HEK293T (cell line): ENCODE data around the gene ASTN2.

Experiments used
- CTCF ChIA-PET: fragments of 350-600 bp; formaldehyde crosslinking; extraction: SDS; loops from one replicate; lab custom pipeline; 2021; ENCODE audit warnings: antibody characterized with exemption, inconsistent platforms; lab: Yijun Ruan, JAX
- POLR2A ChIA-PET: fragments of 350-600 bp; formaldehyde crosslinking; extraction: SDS; loops from one replicate; lab custom pipeline; 2020; ENCODE audit warnings: antibody characterized with exemption, inconsistent platforms; lab: Yijun Ruan, JAX
- DNase-seq: peaks from one replicate; pipeline ENCODE4 v3.0.0; 2012; ENCODE audit warnings: mixed read lengths; ENCODE audit errors: extremely low spot score
- ARNT ChIP-seq: fragments of 450-650 bp; IDR thresholded peaks from 2 replicates; pipeline ENCODE4 v1.6.1; 2017; ENCODE audit warnings: mild to moderate bottlenecking
- BHLHE40 ChIP-seq: fragments of 450-650 bp; IDR thresholded peaks from 2 replicates; pipeline ENCODE4 v1.6.1; 2016; ENCODE audit warnings: mild to moderate bottlenecking, moderate library complexity, borderline replicate concordance
- CTBP1 ChIP-seq: fragments of 450-650 bp; IDR thresholded peaks from 2 replicates; pipeline ENCODE4 v1.6.1; 2016; ENCODE audit warnings: borderline replicate concordance
- ELF4 ChIP-seq: fragments of 450-650 bp; IDR thresholded peaks from 2 replicates; pipeline ENCODE4 v1.6.1; 2017; ENCODE audit warnings: antibody characterized with exemption
- FOXA1 ChIP-seq: fragments of 450-650 bp; IDR thresholded peaks from 2 replicates; pipeline ENCODE4 v1.6.1; 2016; ENCODE audit warnings: mild to moderate bottlenecking
- FOXK2 ChIP-seq: fragments of 450-650 bp; IDR thresholded peaks from 2 replicates; pipeline ENCODE4 v1.6.1; 2016; ENCODE audit warnings: mild to moderate bottlenecking
- FOXM1 ChIP-seq: fragments of 450-650 bp; IDR thresholded peaks from 2 replicates; pipeline ENCODE4 v1.6.1; 2017; ENCODE audit warnings: mild to moderate bottlenecking, borderline replicate concordance
- HDGF ChIP-seq: fragments of 450-650 bp; IDR thresholded peaks from 2 replicates; pipeline ENCODE4 v1.6.1; 2017; ENCODE audit warnings: antibody characterized with exemption, borderline replicate concordance
- L3MBTL2 ChIP-seq: fragments of 450-650 bp; conservative IDR thresholded peaks from 2 replicates; pipeline ENCODE4 v1.6.1; 2016; ENCODE audit warnings: mild to moderate bottlenecking
- LEF1 ChIP-seq: fragments of 450-650 bp; IDR thresholded peaks from 2 replicates; pipeline ENCODE4 v1.6.1; 2017; ENCODE audit warnings: mild to moderate bottlenecking, borderline replicate concordance
- NFRKB ChIP-seq: fragments of 450-650 bp; IDR thresholded peaks from 2 replicates; pipeline ENCODE4 v1.6.1; 2016; ENCODE audit warnings: mild to moderate bottlenecking, moderate library complexity
- PKNOX1 ChIP-seq: fragments of 450-650 bp; IDR thresholded peaks from 2 replicates; pipeline ENCODE4 v1.6.1; 2016
- SP1 ChIP-seq: fragments of 450-650 bp; IDR thresholded peaks from 2 replicates; pipeline ENCODE4 v1.6.1; 2017
- SUZ12 ChIP-seq: fragments of 450-650 bp; IDR thresholded peaks from 2 replicates; pipeline ENCODE4 v1.6.1; 2016; ENCODE audit warnings: mild to moderate bottlenecking
- TARDBP ChIP-seq: fragments of 450-650 bp; IDR thresholded peaks from 2 replicates; pipeline ENCODE4 v1.6.1; 2016
- ZNF384 ChIP-seq: fragments of 450-650 bp; IDR thresholded peaks from 2 replicates; pipeline ENCODE4 v1.6.1; 2016

ASTN2 gene

DNA sequence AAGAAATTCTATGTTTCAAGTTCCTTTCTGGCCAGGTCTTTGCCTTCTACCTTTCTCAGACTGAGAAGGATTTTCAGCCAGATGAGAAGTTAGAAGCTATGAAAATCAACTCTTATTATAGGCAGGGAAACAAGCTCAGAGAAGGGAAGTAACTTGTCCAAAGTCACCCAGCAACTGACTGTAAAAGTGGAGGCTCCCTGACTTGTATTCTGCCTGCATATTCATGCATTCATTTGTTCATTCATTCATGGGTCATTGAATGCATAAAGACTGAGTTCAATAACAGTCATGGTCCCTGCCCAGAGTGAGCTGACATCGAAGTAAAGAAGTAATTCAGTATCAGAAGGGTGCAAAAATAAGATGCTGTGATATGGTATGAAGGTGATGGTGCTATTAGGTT, 1021.7 kb downstream of the ASTN2 start:
- ChIA-PET CTCF (no interaction called here), POLR2A (no interaction called here)
- no peak for TF ChIP-seq SP1
- no peak for TF ChIP-seq FOXK2
- TF ChIP-seq SUZ12, result no peak
- TF ChIP-seq FOXA1, result no peak
- no peak for TF ChIP-seq CTBP1
- no peak for TF ChIP-seq FOXM1
- TF ChIP-seq NFRKB, result no peak

DNA sequence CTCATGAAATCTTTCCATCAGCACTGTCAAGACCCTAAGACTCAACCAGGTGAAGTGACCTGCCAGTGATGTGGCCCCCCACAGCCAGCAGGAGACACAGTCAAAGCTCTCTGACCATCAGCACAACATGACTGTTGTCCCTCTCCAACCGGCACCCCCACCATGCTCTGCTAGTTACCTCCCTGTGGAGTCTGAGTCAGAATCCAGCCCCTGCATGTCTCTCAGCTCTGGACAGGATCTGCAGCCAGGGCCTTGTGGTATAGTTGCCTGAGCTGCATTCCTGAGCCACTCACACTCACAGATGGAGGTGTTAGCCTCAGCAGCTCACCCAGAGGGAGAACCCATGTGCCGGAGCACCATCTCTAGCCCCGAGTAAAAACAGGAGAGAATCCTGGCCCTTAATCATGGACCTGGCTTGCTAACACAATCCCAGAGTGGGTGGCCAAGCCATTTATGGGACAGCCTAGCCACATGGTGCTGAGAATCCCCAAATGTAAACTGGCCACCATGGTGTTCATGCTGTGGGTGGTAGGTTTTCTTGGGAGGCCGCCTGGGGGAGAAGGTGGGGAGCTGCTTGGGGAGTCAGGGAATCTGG, 1023.5 kb downstream of the ASTN2 start:
- TF ChIP-seq PKNOX1 (no peak), NFRKB (no peak)
- POLR2A ChIA-PET, result no interaction called here
- CTCF ChIA-PET, result no interaction called here
- DNase-seq, result no peak

More for the DNA sequence above, 1021.7 kb downstream of the ASTN2 start:
- DNase-seq, result no peak

GRCh38 chr9:116390303-116391228, 1024.3 kb downstream of the ASTN2 start:
- ChIA-PET CTCF (no interaction called here), POLR2A (no interaction called here)
- no peak for DNase-seq
- TF ChIP-seq BHLHE40 (no peak), SUZ12 (no peak), CTBP1 (no peak), LEF1 (no peak), PKNOX1 (no peak), HDGF (no peak), NFRKB (no peak), ELF4 (no peak), L3MBTL2 (no peak), ARNT (no peak), FOXM1 (no peak), SP1 (no peak)

DNA sequence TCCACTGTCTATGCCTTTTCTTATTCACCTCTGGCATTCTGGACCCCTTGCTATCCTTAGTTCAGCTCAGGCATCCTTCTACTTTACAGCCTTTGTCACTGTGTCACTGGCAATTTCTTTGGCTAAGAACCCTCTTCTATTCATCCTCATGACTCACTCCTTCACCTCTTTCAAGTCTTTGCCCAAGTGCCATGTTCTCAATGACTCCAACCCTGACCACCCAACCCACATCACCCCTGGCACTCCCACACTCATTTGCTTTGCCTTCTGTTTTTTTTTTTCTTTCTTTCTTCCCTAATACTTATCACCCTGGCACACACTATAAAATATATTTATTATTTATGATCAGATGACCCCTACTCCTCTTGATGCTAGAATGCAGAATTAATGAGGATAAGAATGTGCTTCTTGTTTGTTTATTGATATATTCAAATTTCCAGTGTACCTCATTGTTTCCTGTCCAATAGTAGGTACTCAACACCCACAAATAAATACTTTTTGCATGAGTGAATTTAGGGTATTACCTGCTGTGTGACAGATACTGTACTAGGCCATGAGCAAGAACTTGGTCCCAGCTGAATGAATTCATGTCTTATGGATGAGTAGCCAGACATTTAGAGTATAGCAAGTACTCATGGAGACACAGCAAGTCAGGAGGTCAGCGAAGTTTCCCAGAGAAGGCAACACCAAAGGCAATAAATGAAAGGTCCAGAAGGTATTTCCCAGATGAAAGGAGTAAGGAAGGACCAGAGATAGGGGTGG, 1025.1 kb downstream of the ASTN2 start:
- DNase-seq, result no peak
- ChIA-PET POLR2A (no interaction called here), CTCF (interaction anchor here (0.7 kb wide), 1 partner anchor 69 kb away, joined by 4 read pairs; no protein-coding TSS in a partner anchor)
- TF ChIP-seq FOXK2 (no peak), PKNOX1 (no peak), LEF1 (no peak), FOXA1 (no peak), L3MBTL2 (no peak), SP1 (no peak), ELF4 (no peak), TARDBP (no peak), SUZ12 (no peak), ARNT (no peak), NFRKB (no peak), HDGF (no peak), BHLHE40 (no peak)

DNA sequence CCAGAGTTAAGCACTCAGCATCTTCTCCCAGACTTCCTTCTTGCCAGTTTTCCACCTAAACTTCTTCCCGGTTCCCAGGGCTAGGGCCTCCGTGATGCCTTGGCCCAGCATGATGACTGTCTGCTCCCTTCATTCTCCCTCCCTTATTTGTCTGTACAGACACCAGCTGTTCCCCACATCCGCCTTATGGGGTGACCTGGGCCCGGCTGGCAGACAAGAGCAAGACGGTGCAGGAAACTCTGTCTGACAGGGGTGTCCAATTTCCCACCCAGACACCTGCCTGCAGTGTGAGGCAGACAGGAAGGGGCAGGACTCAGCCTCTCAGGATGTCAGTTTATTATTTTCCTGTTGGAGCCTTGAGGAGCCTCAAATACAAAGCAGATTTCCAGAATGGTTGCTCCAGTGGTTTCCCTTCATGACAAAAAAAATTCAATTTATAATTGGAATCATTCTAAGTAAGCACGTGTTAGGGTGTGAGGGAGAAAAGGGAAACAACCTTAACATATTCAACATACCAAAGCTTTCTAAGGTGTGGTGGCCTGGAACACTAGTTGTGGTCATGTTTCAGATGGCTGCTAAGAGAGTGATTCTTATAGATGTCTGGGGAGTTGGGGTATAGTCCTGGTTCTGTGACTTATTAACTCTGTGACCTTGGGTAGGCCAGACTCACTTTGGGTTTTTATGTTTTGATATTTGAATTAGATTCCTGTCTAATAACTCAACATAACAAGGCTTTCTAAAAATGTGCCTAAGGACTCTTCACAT, 1026.7 kb downstream of the ASTN2 start:
- POLR2A ChIA-PET, result no interaction called here
- CTCF ChIA-PET, result no interaction called here
- no peak for DNase-seq
- no peak for TF ChIP-seq ELF4
- TF ChIP-seq FOXA1, result no peak
- no peak for TF ChIP-seq ZNF384
- no peak for TF ChIP-seq BHLHE40
- TF ChIP-seq SP1, result no peak
- TF ChIP-seq FOXM1, result no peak
- no peak for TF ChIP-seq L3MBTL2
- no peak for TF ChIP-seq LEF1
- TF ChIP-seq FOXK2, result no peak
- TF ChIP-seq HDGF, result no peak
- TF ChIP-seq CTBP1, result no peak
- TF ChIP-seq PKNOX1, result no peak
- no peak for TF ChIP-seq SUZ12
